HepG2 (cell line): ENCODE data around the gene NRL. TPM values are rescaled to one million over a fixed set of nuclear protein-coding genes. Genes with fewer than 3 reads are reported as not detected.

Experiments
- ARNTL ChIP-seq: sonication (generic); formaldehyde crosslinking; IDR thresholded peaks from 2 replicates; pipeline ENCODE4 v1.4.0; 2020; ENCODE audit warnings: mild to moderate bottlenecking, missing genetic modification reagents
- ATF7 ChIP-seq, 2 experiments: fragments of 450-650 bp in 1 of 2; sonication (generic) in 1 of 2; formaldehyde crosslinking in 1 of 2; IDR thresholded peaks; 2 replicates each; pipeline versions ENCODE4 v1.4.0 to v1.6.1; 2016 to 2020; ENCODE audit warnings: antibody characterized with exemption in 1 of 2, mild to moderate bottlenecking in 1 of 2, missing genetic modification reagents in 1 of 2
- ELK4 ChIP-seq: sonication (generic); formaldehyde crosslinking; IDR thresholded peaks from 2 replicates; pipeline ENCODE4 v1.9.0; 2021; ENCODE audit warnings: missing genetic modification reagents, borderline replicate concordance
- HCFC1 ChIP-seq: fragments of 150-350 bp; IDR thresholded peaks from 2 replicates; pipeline ENCODE4 v1.6.1; 2014; ENCODE audit warnings: low read depth, low read length
- IRX3 ChIP-seq: sonication (generic); formaldehyde crosslinking; IDR thresholded peaks from 2 replicates; pipeline ENCODE4 v1.8.1; 2023; ENCODE audit warnings: mild to moderate bottlenecking, low read depth, missing genetic modification reagents, borderline replicate concordance
- JDP2 ChIP-seq: sonication (generic); formaldehyde crosslinking; IDR thresholded peaks from 2 replicates; pipeline ENCODE4 v1.8.1; 2022; ENCODE audit warnings: missing genetic modification reagents, borderline replicate concordance
- NR2C2 ChIP-seq: sonication (generic); formaldehyde crosslinking; IDR thresholded peaks from 2 replicates; pipeline ENCODE4 v1.4.0; 2020; ENCODE audit warnings: missing genetic modification reagents, mild to moderate bottlenecking, moderate library complexity, borderline replicate concordance
- RFXAP ChIP-seq: sonication (generic); formaldehyde crosslinking; IDR thresholded peaks from 2 replicates; pipeline ENCODE4 v1.4.0; 2020; ENCODE audit warnings: missing genetic modification reagents, borderline replicate concordance
- SIN3A ChIP-seq: IDR thresholded peaks from 2 replicates; pipeline ENCODE4 v1.6.1; 2011; ENCODE audit warnings: low read depth, mild to moderate bottlenecking, control low read depth, low read length, borderline replicate concordance
- ZBTB42 ChIP-seq: sonication (generic); formaldehyde crosslinking; IDR thresholded peaks from 2 replicates; pipeline ENCODE4 v1.5.0; 2020; ENCODE audit warnings: mild to moderate bottlenecking, missing genetic modification reagents
- ZFP36 ChIP-seq: fragments of 150-350 bp; IDR thresholded peaks from 2 replicates; pipeline ENCODE4 v1.6.1; 2018; ENCODE audit warnings: borderline replicate concordance, low read length, low read depth; ENCODE audit not compliant: partially characterized antibody
- ZNF34 ChIP-seq: sonication (generic); formaldehyde crosslinking; IDR thresholded peaks from 2 replicates; pipeline ENCODE4 v1.4.0; 2020; ENCODE audit warnings: mild to moderate bottlenecking, missing genetic modification reagents, borderline replicate concordance
- ZNF597 ChIP-seq: sonication (generic); formaldehyde crosslinking; IDR thresholded peaks from 2 replicates; pipeline ENCODE4 v1.5.0; 2020; ENCODE audit warnings: missing genetic modification reagents
- ZNF629 ChIP-seq: sonication (generic); formaldehyde crosslinking; conservative IDR thresholded peaks from 2 replicates; pipeline ENCODE4 v1.5.0; 2020; ENCODE audit warnings: missing genetic modification reagents
- ZNF747 ChIP-seq: sonication (generic); formaldehyde crosslinking; IDR thresholded peaks from 2 replicates; pipeline ENCODE4 v1.8.1; 2023; ENCODE audit warnings: missing genetic modification reagents, mild to moderate bottlenecking, borderline replicate concordance
- ZSCAN21 ChIP-seq: sonication (generic); formaldehyde crosslinking; IDR thresholded peaks from 2 replicates; pipeline ENCODE4 v1.8.0; 2022; ENCODE audit warnings: mild to moderate bottlenecking, missing genetic modification reagents, moderate library complexity, borderline replicate concordance
- polyA plus RNA-seq, 8 experiments: library from polyadenylated mRNA; depleted of rRNA in 3 of 8; stranded (reverse) in 7 of 8; unstranded in 1 of 8; fragments of >200 nt; fragmentation: Illumina TruSeq in 4 of 8; extraction: Trizol in 4 of 8; gene quantifications; 2 replicates each; pipeline versions ENCODE4 v1.2.1 to v1.2.3, GENCODE V29; 2011 to 2016; ENCODE audit warnings: low read depth in 4 of 8, missing spikeins in 1 of 8, mixed read lengths in 1 of 8; ENCODE audit not compliant: insufficient read depth in 1 of 8
- total RNA-seq, 5 experiments: library from RNA; depleted of rRNA; stranded (reverse); fragments of >200 nt; fragmentation: Illumina TruSeq; extraction: Trizol; gene quantifications; 2 replicates each; pipeline ENCODE4 v1.2.3, GENCODE V29; 2016; ENCODE audit warnings: low read depth in 1 of 5
- TF ChIP-seq, protein P1 (sequence below): sonication (generic); formaldehyde crosslinking; IDR thresholded peaks from 2 replicates; pipeline ENCODE4 v1.4.0; 2020; ENCODE audit warnings: missing genetic modification reagents
- TF ChIP-seq, protein P2 (sequence below): sonication (generic); formaldehyde crosslinking; IDR thresholded peaks from 2 replicates; pipeline ENCODE4 v1.4.0; 2020; ENCODE audit warnings: missing genetic modification reagents, borderline replicate concordance
- TF ChIP-seq, protein P3 (sequence below): sonication (generic); formaldehyde crosslinking; IDR thresholded peaks from 2 replicates; pipeline ENCODE4 v1.5.0; 2020; ENCODE audit warnings: missing genetic modification reagents

NRL gene
- total and polyA plus RNA-seq, 2 of the 13 experiments (the other 11 are each of a cell fraction or from before 2014, with no cell fraction given), result 2.5 to 4.7 TPM

DNA sequence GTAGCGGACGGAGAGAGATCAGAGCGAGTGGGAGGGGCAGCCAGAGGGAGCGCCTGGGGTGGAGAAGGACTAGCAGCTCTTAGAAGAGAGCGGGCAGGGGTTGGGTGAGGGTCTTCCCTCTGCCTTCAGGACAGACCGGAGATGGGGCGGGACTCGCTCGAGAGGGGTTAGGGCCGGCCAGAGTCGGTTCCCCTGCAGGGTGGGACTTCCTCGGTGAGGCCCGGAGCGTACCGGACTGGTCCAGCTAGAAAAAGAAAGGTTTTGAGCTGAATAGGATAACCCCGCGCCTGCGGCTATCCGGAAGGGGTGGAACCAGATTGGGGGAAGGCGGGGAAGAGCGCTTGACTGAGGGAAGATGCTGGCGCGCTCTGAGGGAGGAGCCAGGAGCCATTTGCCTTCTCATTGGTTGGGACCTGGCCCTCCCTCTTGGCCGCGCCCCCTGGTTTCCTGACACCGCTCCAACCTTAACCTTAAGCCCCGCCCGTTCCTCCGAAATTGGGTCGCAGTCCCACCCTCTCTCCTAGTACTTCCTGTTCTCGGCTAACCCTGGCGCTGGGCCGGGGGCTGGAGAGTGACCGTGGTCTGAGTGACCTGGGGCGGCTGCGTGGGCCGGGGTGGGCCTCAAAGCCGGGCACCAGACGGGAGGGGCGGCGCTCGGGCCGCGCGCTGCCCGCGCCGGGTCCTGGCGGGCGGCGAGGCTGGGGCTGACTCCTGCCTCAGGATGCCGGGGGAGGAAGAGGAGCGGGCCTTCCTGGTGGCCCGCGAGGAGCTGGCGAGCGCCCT, 32.4 kb upstream of the NRL start, which contains the start of gene RNF31 (continued):
- TF ChIP-seq ELK4 (CRISPR knock-in tag), result peak; percentile 85
- TF ChIP-seq ZBTB42 (CRISPR knock-in tag), result peak; percentile 83
- no peak for TF ChIP-seq ATF7 (IDR thresholded peaks at IDR 0.05)
- no peak for TF ChIP-seq ATF7 (CRISPR knock-in tag; IDR thresholded peaks at IDR 0.05)
- TF ChIP-seq ZNF597 (CRISPR knock-in tag), result 0 out of 2 replicates have a peak, but pooled peaks have one; percentile 88
- no peak for TF ChIP-seq IRX3
- peak; percentile 6; the same call in 1 of the 2 replicates for TF ChIP-seq HCFC1
- TF ChIP-seq, protein P1, sequence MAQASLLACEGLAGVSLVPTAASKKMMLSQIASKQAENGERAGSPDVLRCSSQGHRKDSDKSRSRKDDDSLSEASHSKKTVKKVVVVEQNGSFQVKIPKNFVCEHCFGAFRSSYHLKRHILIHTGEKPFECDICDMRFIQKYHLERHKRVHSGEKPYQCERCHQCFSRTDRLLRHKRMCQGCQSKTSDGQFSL (CRISPR knock-in tag), result no peak
- peak; percentile 97 for TF ChIP-seq NR2C2 (CRISPR knock-in tag)
- peak; percentile 55; the same call in 1 of the 2 replicates for TF ChIP-seq RFXAP (CRISPR knock-in tag)
- TF ChIP-seq, protein P2, sequence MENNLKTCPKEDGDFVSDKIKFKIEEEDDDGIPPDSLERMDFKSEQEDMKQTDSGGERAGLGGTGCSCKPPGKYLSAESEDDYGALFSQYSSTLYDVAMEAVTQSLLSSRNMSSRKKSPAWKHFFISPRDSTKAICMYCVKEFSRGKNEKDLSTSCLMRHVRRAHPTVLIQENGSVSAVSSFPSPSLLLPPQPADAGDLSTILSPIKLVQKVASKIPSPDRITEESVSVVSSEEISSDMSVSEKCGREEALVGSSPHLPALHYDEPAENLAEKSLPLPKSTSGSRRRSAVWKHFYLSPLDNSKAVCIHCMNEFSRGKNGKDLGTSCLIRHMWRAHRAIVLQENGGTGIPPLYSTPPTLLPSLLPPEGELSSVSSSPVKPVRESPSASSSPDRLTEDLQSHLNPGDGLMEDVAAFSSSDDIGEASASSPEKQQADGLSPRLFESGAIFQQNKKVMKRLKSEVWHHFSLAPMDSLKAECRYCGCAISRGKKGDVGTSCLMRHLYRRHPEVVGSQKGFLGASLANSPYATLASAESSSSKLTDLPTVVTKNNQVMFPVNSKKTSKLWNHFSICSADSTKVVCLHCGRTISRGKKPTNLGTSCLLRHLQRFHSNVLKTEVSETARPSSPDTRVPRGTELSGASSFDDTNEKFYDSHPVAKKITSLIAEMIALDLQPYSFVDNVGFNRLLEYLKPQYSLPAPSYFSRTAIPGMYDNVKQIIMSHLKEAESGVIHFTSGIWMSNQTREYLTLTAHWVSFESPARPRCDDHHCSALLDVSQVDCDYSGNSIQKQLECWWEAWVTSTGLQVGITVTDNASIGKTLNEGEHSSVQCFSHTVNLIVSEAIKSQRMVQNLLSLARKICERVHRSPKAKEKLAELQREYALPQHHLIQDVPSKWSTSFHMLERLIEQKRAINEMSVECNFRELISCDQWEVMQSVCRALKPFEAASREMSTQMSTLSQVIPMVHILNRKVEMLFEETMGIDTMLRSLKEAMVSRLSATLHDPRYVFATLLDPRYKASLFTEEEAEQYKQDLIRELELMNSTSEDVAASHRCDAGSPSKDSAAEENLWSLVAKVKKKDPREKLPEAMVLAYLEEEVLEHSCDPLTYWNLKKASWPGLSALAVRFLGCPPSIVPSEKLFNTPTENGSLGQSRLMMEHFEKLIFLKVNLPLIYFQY (CRISPR knock-in tag), result peak; percentile 85
- TF ChIP-seq ZSCAN21, result peak; percentile 90
- 0 out of 2 replicates have a peak, but pooled peaks have one; percentile 26 for TF ChIP-seq ZNF629 (CRISPR knock-in tag)
- 0 out of 2 replicates have a peak, but pooled peaks have one; percentile 62 for TF ChIP-seq ZNF747 (CRISPR knock-in tag)
- peak; percentile 80; the same call in 1 of the 2 replicates for TF ChIP-seq ARNTL
- TF ChIP-seq ZFP36, result no peak
- TF ChIP-seq SIN3A, result peak; percentile 88; the same call in 1 of the 2 replicates
- TF ChIP-seq ZNF34 (CRISPR knock-in tag), result peak; percentile 83; the same call in 1 of the 2 replicates
- TF ChIP-seq, protein P3, sequence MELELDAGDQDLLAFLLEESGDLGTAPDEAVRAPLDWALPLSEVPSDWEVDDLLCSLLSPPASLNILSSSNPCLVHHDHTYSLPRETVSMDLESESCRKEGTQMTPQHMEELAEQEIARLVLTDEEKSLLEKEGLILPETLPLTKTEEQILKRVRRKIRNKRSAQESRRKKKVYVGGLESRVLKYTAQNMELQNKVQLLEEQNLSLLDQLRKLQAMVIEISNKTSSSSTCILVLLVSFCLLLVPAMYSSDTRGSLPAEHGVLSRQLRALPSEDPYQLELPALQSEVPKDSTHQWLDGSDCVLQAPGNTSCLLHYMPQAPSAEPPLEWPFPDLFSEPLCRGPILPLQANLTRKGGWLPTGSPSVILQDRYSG (CRISPR knock-in tag), result peak; percentile 90
- no peak for TF ChIP-seq JDP2 (CRISPR knock-in tag)
